BE2C (cell line): ENCODE data around the gene PIGBOS1.
"Not testable (repeated sequence)": the region's sequence is repeated elsewhere in the genome, so short reads cannot be mapped to it uniquely, and the experiment has no call there.

ENCODE experiments used
- DNase-seq: peaks from one replicate; pipeline ENCODE4 v3.0.0-alpha.2; 2020
- H3K27me3 ChIP-seq: fragments of 250-450 bp; sonication (Bioruptor Pico); 2 replicates; pipeline ENCODE4 v1.5.1; 2020; ENCODE audit warnings: mild to moderate bottlenecking
- H3K36me3 ChIP-seq: fragments of 250-450 bp; sonication (Bioruptor Pico); 2 replicates; pipeline ENCODE4 v1.5.1; 2020; ENCODE audit warnings: mild to moderate bottlenecking
- H3K4me1 ChIP-seq: fragments of 250-450 bp; sonication (Bioruptor Pico); 2 replicates; pipeline ENCODE4 v1.5.1; 2020
- H3K4me3 ChIP-seq: 2 replicates; pipeline ENCODE4 v1.5.1; 2011; ENCODE audit warnings: low read depth, low read length
- H3K9me3 ChIP-seq: fragments of 250-450 bp; sonication (Bioruptor Pico); 2 replicates; pipeline ENCODE4 v1.5.1; 2020
- CTCF ChIP-seq: IDR thresholded peaks from 2 replicates; pipeline ENCODE4 v1.5.1; 2012; ENCODE audit warnings: mild to moderate bottlenecking, low read depth, low read length

The PIGBOS1 gene

GRCh38 chr15:55289746-55290527, 29.0 kb downstream of the PIGBOS1 start, which contains the start of gene RAB27A:
TSS of gene RAB27A (minus strand) at chr15:55289813. CDS start at chr15:55234934, 54,879 bp downstream.
- no peaks in the 10 kb centered on the region for H3K36me3 ChIP-seq
- TF ChIP-seq CTCF = no peak
- H3K4me3 ChIP-seq = peak within 1 kb of the TSS; percentile 94
- no peaks in the 10 kb centered on the region for H3K9me3 ChIP-seq
- peak; percentile 77 for DNase-seq
- H3K4me1 ChIP-seq = no peaks in the 10 kb centered on the region
- H3K27me3 ChIP-seq = no peaks in the 10 kb centered on the region

GRCh38 chr15:55289011-55289745, 29.7 kb downstream of the PIGBOS1 start:
- TF ChIP-seq CTCF = no peak
- peak overlapping the region; percentile 94 for H3K4me3 ChIP-seq
- peak; percentile 49 for DNase-seq

GRCh38 chr15:55288006-55288717, 30.8 kb downstream of the PIGBOS1 start:
- no peak for DNase-seq
- H3K4me3 ChIP-seq = no peak overlapping the region
- H3K36me3 ChIP-seq = no peaks in the 10 kb centered on the region
- H3K9me3 ChIP-seq = no peaks in the 10 kb centered on the region
- no peaks in the 10 kb centered on the region for H3K4me1 ChIP-seq
- H3K27me3 ChIP-seq = no peaks in the 10 kb centered on the region
- no peak for TF ChIP-seq CTCF

More at GRCh38 chr15:55289011-55289745, 29.7 kb downstream of the PIGBOS1 start:
- Histone ChIP-seq H3K36me3 (no peaks in the 10 kb centered on the region), H3K9me3 (no peaks in the 10 kb centered on the region), H3K27me3 (no peaks in the 10 kb centered on the region), H3K4me1 (no peaks in the 10 kb centered on the region)

- not testable (repeated sequence) for H3K9me3 ChIP-seq, H3K4me3 ChIP-seq, DNase-seq, H3K36me3 ChIP-seq, H3K27me3 ChIP-seq, H3K4me1 ChIP-seq
Measured at GRCh38 chr15:55286442-55287189, 32.3 kb downstream of the PIGBOS1 start.

- no peaks in the 10 kb centered on the region for H3K9me3 ChIP-seq
- DNase-seq = no peak
- H3K36me3 ChIP-seq = no peaks in the 10 kb centered on the region
- no peak overlapping the region for H3K4me3 ChIP-seq
- TF ChIP-seq CTCF = no peak
- H3K4me1 ChIP-seq = peaks cover 4% of the 10 kb centered on the region; the same call in 1 of the 2 replicates
- no peaks in the 10 kb centered on the region for H3K27me3 ChIP-seq
Measured at GRCh38 chr15:55284426-55284825, 34.5 kb downstream of the PIGBOS1 start.
